GM19455 (cell line): ENCODE data around the gene SIK3.
"Not testable (repeated sequence)": the region's sequence is repeated elsewhere in the genome, so short reads cannot be mapped to it uniquely, and the experiment has no call there.

Experiments used
- ATAC-seq: cut with Tn5 transposase; IDR thresholded peaks from one replicate; pipeline ENCODE4 v1.9.1; 2021; ENCODE audit not compliant: unreplicated experiment

The SIK3 gene

DNA sequence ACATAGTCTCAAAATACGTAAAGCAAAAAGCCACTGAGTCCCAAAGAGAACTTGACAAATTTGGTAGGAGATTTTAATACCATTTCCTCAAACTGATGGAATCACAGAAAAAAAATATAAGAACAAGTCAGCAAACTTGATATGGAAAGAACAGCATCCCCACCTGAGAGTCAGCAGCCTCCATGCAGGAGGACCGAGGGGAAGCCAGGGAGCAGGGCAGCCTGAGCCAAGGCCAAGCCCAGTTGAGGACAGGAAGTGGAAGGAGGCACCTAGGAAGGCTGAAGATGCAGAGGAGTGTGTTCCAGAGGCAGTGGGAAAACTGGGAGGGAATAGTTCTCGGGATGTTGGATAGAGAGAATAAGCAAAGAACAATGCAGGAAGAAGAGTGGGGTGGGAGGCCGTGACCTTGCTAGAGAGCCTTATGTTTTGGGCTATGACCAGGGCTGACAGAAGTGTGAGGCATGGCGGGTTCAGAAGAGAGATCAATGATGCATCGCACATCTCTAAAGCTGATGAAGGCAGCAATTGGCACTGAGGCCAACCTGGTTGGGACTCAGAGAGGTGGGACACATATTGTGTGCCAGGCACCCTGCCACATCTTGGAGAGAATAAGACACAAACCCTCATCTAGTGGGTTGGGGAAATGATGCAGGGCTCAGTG is 290.5 kb downstream of the SIK3 start:
- no peak for ATAC-seq

DNA sequence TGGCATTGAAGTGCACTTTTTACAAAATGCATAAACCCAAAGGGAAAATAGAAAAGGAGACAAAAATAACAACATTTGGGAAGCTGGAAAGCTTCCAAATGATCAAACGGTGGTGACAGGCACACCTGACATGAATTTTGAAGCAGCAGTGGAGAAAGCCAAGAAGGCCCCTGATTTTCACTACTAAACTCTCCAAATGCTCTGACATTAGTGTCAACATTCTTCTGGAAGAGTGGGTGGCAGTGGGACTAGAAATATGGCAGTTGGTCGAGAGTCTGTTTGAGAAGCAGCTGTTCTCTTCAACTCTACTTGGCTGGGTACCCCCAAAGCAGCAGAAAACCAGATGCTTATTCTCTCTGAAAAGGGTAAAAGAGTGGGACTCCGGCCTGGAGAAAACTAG is 294.2 kb downstream of the SIK3 start:
- ATAC-seq: no peak

DNA sequence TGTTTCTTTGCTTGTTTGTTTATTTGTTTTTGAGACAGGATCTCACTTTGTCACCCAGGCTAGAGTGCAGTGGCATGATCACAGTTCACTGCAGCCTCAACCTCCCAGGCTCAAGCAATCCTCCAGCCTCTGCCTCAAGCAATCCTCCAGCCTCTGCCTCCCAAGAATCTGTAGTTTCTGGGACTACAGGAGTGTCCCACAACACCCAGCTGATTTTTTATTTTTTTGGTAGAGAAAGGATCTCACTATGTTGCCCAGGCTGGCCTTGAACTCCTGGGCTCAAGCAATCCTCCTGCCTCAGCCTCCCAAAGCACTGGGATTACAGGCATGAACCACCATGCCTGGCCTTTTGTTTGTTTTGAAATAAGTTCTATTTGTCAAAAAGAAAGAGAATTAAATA is 296.6 kb downstream of the SIK3 start:
- not testable (repeated sequence) for ATAC-seq

DNA sequence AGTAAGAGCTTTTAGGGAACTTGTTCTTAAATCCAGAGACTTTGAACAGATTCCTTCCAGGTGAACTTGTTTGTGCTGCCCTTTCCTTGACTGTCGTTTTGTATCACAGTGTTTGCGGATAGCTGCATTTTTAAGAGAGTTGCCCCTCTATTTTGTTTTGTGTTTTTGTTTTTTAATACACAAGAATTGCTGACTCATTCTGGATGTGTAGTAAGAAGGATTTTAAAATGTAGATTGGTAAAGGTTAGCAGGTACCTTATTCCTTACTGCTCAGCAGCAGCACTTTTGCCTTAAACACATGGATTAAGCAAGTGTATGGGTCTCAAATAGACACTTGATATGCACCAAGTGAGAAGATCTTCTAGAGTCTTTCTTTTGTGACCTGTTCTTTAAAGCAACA is 297.6 kb downstream of the SIK3 start:
- ATAC-seq: no peak

DNA sequence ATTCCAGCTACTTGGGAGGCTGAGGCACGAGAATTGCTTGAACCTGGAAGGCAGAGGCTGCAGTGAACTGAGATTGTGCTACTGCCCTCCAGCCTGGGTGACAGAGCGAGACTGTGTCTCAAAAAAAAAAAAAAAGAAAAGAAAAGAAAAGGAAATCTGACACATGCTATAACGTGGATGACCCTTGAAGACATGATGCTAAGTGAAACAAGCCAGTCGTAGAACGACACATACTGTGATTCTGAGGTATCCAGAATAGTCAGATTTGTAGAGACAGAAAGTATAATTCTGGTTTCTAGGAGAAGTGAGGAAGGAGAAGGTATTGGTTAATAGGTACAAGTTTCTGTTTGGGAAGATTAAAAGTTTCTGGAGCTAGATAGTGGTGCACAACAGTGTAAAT is 299.9 kb downstream of the SIK3 start:
- no peak for ATAC-seq

DNA sequence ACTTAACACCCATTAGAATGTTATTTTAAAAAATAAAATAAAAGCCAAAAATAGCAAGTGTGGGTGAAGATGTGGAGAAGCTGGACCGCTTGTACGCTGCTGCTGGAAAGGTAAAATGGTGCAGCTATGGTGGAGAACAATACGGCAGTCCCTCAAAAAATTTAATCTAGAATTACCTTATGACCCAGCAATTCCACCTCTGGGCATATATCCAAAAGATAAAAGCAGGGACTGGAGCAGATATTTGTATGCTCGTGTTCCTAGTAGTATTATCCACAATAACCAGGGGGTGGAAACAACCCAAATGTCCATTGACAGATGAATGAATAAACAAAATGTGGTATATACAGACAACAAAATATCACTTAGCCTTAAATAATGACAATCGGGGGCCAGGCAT is 300.4 kb downstream of the SIK3 start:
- ATAC-seq: no peak

DNA sequence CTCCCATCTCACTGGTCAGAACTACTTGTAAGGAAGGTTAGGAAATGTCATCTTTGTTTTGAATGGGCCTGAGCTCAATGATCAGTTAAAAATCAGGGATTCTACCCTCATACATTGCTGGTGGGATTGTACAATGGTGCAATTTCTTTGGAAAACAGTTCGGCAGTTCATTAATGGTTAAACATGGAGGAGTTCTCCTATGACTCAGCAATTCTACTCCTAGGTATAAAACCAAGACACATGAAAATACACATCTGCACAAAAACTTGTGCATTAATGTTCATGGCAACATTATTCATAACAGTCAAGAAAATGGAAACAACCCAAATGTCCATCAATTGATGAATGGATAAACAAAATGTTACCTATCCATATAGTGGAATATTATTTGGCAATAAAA is 301.7 kb downstream of the SIK3 start:
- ATAC-seq: no peak

DNA sequence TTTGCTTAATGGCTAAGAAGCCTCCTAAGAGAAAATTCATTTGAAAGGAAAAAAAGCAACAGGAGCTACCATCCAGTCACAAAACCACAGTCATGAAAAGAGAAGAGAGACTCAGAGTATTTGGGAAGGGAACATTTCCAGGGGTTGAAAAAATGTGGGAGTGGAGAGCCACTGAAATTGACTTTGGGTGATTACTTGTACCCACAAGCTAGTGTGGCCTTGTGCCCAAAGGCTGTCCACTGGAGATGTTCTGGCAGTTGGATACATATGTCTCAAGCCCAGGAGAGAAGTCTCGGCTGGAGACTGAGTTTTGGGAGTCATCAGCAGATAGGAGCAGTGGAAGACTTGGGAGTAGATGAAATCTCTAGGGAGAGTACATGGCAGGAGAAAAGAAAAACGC is 303.4 kb downstream of the SIK3 start:
- no peak for ATAC-seq

DNA sequence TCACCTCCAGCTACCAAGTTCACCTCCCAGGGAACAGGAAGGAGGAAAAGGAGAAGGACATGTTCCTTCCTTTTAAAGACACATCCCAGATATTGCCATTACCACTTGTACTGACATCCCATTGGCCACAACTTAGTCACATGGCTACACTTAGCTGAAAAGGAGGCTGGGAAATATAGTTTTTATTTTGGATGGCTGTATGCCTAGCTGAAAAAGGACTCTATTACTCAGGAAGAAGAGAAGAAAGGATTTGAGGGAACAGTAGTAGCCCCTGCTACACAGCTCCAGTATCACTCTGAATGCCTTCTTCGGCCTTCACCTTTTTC is 304.5 kb downstream of the SIK3 start:
- ATAC-seq: no peak
